GM19372 (cell line): Measurements from ENCODE around the gene ATP6V1B1.

Experiments
- ATAC-seq: cut with Tn5 transposase; IDR thresholded peaks from one replicate; pipeline ENCODE4 v1.9.1; 2021; ENCODE audit warnings: mild to moderate bottlenecking, low read depth, moderate library complexity; ENCODE audit not compliant: unreplicated experiment

Gene ATP6V1B1

GRCh38 chr2:70901227-70902066 lies 34.3 kb upstream of the ATP6V1B1 start:
- ATAC-seq, result no peak

GRCh38 chr2:70902067-70902442 lies 33.6 kb upstream of the ATP6V1B1 start:
- ATAC-seq, result no peak

- no peak for ATAC-seq
Observed at GRCh38 chr2:70902579-70902978, 33.1 kb upstream of the ATP6V1B1 start.

- no peak for ATAC-seq
Observed at GRCh38 chr2:70903171-70903570, 32.5 kb upstream of the ATP6V1B1 start.

GRCh38 chr2:70903641-70904340 lies 31.9 kb upstream of the ATP6V1B1 start:
- ATAC-seq, result no peak

GRCh38 chr2:70904371-70905216 lies 31.1 kb upstream of the ATP6V1B1 start:
- ATAC-seq, result no peak

- no peak for ATAC-seq
Observed at GRCh38 chr2:70905443-70906421, 30.0 kb upstream of the ATP6V1B1 start.

GRCh38 chr2:70906439-70907005 lies 29.2 kb upstream of the ATP6V1B1 start:
- no peak for ATAC-seq

- no peak for ATAC-seq
Observed at GRCh38 chr2:70907130-70908057, 28.3 kb upstream of the ATP6V1B1 start.

GRCh38 chr2:70916291-70916690 lies 19.4 kb upstream of the ATP6V1B1 start:
- no peak for ATAC-seq

- no peak for ATAC-seq
Observed at GRCh38 chr2:70918016-70918415, 17.7 kb upstream of the ATP6V1B1 start.

GRCh38 chr2:70919672-70920366 lies 15.9 kb upstream of the ATP6V1B1 start:
- no peak for ATAC-seq

GRCh38 chr2:70920367-70920715 lies 15.4 kb upstream of the ATP6V1B1 start:
- no peak for ATAC-seq

- no peak for ATAC-seq
Observed at GRCh38 chr2:70921031-70921430, 14.7 kb upstream of the ATP6V1B1 start.

- no peak for ATAC-seq
Observed at GRCh38 chr2:70921839-70922234, 13.9 kb upstream of the ATP6V1B1 start.

- no peak for ATAC-seq
Observed at GRCh38 chr2:70922235-70923234, 13.2 kb upstream of the ATP6V1B1 start.
